H1 (cell line): ENCODE data around the gene DPH1. TPM values are rescaled to one million over a fixed set of nuclear protein-coding genes. Genes with fewer than 3 reads are reported as not detected.

Experiments used
- ATF2 ChIP-seq: IDR thresholded peaks from 2 replicates; pipeline ENCODE4 v1.6.1; 2012; ENCODE audit warnings: low read length, inconsistent platforms
- CHD7 ChIP-seq: fragments of 300-600 bp; sonication (generic); IDR thresholded peaks from 2 replicates; pipeline ENCODE4 v1.7.1; 2012; ENCODE audit warnings: low read length, moderate library complexity, mild to moderate bottlenecking, inconsistent platforms; ENCODE audit not compliant: insufficient replicate concordance
- EZH2 ChIP-seq: fragments of 200-600 bp; sonication (generic); IDR thresholded peaks from 2 replicates; pipeline ENCODE4 v1.7.1; 2012; ENCODE audit warnings: low read depth, mild to moderate bottlenecking, moderate library complexity, low read length, inconsistent platforms; ENCODE audit not compliant: severe bottlenecking
- HDAC6 ChIP-seq: IDR thresholded peaks from one replicate; pipeline ENCODE4 v1.7.1; 2012; ENCODE audit warnings: low read depth, mild to moderate bottlenecking, inconsistent platforms, low read length, moderate library complexity
- NANOG ChIP-seq: IDR thresholded peaks from 2 replicates; pipeline ENCODE4 v1.6.1; 2011; ENCODE audit warnings: low read length, low read depth, mild to moderate bottlenecking, inconsistent platforms; ENCODE audit not compliant: insufficient read depth, poor library complexity, severe bottlenecking
- POLR2A ChIP-seq, 2 experiments: IDR thresholded peaks; 1 replicate in 1 of 2; 2 replicates in 1 of 2; pipeline ENCODE4 v1.6.1; 2011; ENCODE audit warnings: low read depth in 2 of 2, low read length in 2 of 2, mild to moderate bottlenecking in 2 of 2; ENCODE audit errors: control extremely low read depth in 1 of 2
- SP1 ChIP-seq: IDR thresholded peaks from 2 replicates; pipeline ENCODE4 v1.6.1; 2011; ENCODE audit warnings: low read depth, low read length
- ZNF274 ChIP-seq: IDR thresholded peaks from 2 replicates; pipeline ENCODE4 v1.7.0; 2012; ENCODE audit warnings: low read length, borderline replicate concordance; ENCODE audit errors: extremely low read depth
- polyA plus RNA-seq, 7 experiments: library from polyadenylated mRNA; depleted of rRNA in 3 of 7; stranded (reverse) in 5 of 7; unstranded in 2 of 7; fragments of >200 nt in 5 of 7; fragments of 200-250 nt in 2 of 7; gene quantifications; 1 replicate in 5 of 7; 2 replicates in 1 of 7; 4 replicates in 1 of 7; pipeline versions ENCODE4 v1.2.1 to v1.2.3, GENCODE V29; 2011 to 2013; ENCODE audit warnings: missing spikeins in 2 of 7, mixed read lengths in 2 of 7
- total RNA-seq: library from RNA; stranded (reverse); fragmentation: NEBNext Ultra II Directional; extraction: Animal tissue kit (Norgen Biotek cat#: 25700); gene quantifications from 2 replicates; pipeline ENCODE4 v1.2.1, GENCODE V29; 2021

The DPH1 gene
- total and polyA plus RNA-seq, 2 of the 8 experiments (the other 6 are each of a cell fraction or from before 2014, with no cell fraction given) = 24.9 to 30.0 TPM

- no peak for TF ChIP-seq CHD7
- no peak for TF ChIP-seq NANOG
- TF ChIP-seq ATF2 = no peak
- TF ChIP-seq EZH2 = no peak
- no peak for TF ChIP-seq ZNF274
- TF ChIP-seq POLR2A (IDR thresholded peaks at IDR 0.05; ENCODE audit: control extremely low read depth in 1 of 2, low read depth in 2 of 2, low read length in 2 of 2) = no peak
- no peak for TF ChIP-seq HDAC6
- TF ChIP-seq SP1 = no peak
These were observed 18.3 kb upstream of the DPH1 start (continued) for GRCh38 chr17:2011411-2012371.
